HUES6 (cell line): Measurements from ENCODE around the gene DTX3.

Experiments used
- H3K27ac ChIP-seq: 2 replicates; pipeline ENCODE4 v1.7.0; 2013; ENCODE audit warnings: low read depth, mild to moderate bottlenecking, low read length, inconsistent platforms
- H3K27me3 ChIP-seq: 2 replicates; pipeline ENCODE4 v1.6.1; 2013; ENCODE audit warnings: low read length; ENCODE audit not compliant: control insufficient read depth, insufficient read depth
- H3K36me3 ChIP-seq: 2 replicates; pipeline ENCODE4 v1.6.1; 2013; ENCODE audit warnings: low read length; ENCODE audit not compliant: control insufficient read depth, insufficient read depth
- H3K4me1 ChIP-seq: 2 replicates; pipeline ENCODE4 v1.6.1; 2013; ENCODE audit warnings: low read length; ENCODE audit not compliant: control insufficient read depth, insufficient read depth
- H3K4me3 ChIP-seq: 2 replicates; pipeline ENCODE4 v1.5.1; 2013; ENCODE audit warnings: low read depth, low read length
- H3K9ac ChIP-seq: one replicate; pipeline ENCODE4 v1.6.1; 2013; ENCODE audit warnings: mild to moderate bottlenecking, low read length
- H3K9me3 ChIP-seq: 2 replicates; pipeline ENCODE4 v1.6.1; 2013; ENCODE audit warnings: low read depth, low read length; ENCODE audit not compliant: control insufficient read depth, insufficient read depth

DTX3 gene

GRCh38 chr12:57609101-57609780, 4.6 kb downstream of the DTX3 start:
- Histone ChIP-seq H3K9me3 (no peaks in the 10 kb centered on the region), H3K27ac (no peak overlapping the region), H3K9ac (no peak overlapping the region), H3K27me3 (peaks cover 26% of the 10 kb centered on the region), H3K4me1 (peaks cover 24% of the 10 kb centered on the region), H3K36me3 (peaks cover 9% of the 10 kb centered on the region; the same call in 1 of the 2 replicates), H3K4me3 (peak overlapping the region; percentile 79)

DNA sequence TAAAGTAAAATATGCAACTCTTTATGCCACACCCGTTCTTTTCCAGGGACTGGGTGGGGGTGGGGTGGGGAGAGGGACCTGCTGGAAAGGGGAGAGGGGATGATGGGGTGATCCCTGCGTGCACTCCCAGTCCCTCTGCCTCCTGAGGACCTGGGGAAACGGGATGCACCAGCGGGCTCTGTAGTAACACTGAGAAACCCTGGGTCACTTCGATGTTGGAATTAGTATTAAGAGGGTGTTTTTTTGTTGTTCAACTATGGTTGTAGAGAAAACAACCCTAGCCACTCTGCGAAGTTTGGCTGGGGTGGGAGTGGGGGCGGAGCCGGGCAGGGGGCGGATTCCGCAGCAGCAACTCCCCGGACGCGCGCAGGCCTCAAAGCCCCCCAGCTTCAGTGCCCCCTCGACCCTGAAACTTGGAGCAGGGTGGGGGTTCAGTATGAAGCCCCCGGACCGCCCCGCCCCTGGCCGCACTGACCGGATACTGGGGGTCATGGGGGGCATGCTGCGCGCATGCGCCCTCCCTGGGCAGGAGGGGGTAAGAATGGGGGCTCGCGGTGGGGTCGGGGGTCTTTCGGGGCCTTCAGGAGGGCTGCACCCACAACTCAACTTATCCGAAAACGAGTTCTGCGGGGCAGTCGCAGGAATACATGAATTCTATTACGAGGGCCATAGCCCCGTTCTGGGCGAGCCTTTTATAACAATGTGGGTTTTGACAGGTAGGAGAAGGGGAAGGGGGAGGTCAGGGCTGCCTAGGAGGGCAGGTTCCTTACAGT, 5.3 kb downstream of the DTX3 start:
- peaks cover 9% of the 10 kb centered on the region; the same call in 1 of the 2 replicates for H3K36me3 ChIP-seq
- no peak overlapping the region for H3K9ac ChIP-seq
- H3K4me1 ChIP-seq: peaks cover 27% of the 10 kb centered on the region
- H3K9me3 ChIP-seq: no peaks in the 10 kb centered on the region
- no peak overlapping the region for H3K27ac ChIP-seq
- H3K27me3 ChIP-seq: peaks cover 33% of the 10 kb centered on the region
- H3K4me3 ChIP-seq: peak overlapping the region; percentile 79

- no peak overlapping the region for H3K27ac ChIP-seq
- no peak overlapping the region for H3K9ac ChIP-seq
- peaks cover 40% of the 10 kb centered on the region for H3K27me3 ChIP-seq
- no peaks in the 10 kb centered on the region for H3K9me3 ChIP-seq
- peaks cover 13% of the 10 kb centered on the region for H3K36me3 ChIP-seq
- peaks cover 26% of the 10 kb centered on the region for H3K4me1 ChIP-seq
- peak overlapping the region; percentile 79 for H3K4me3 ChIP-seq
Observed at GRCh38 chr12:57610554-57611107, 6.0 kb downstream of the DTX3 start.

GRCh38 chr12:57611108-57611826, 6.6 kb downstream of the DTX3 start, which contains the start of gene ARHGEF25:
TSS of gene ARHGEF25 (plus strand) at chr12:57611435. CDS start at chr12:57611895, 460 bp downstream.
- Histone ChIP-seq H3K4me3 (peak within 1 kb of the TSS; percentile 79), H3K27ac (no peak within 1 kb of the TSS), H3K4me1 (peaks cover 24% of the 10 kb centered on the region), H3K9me3 (no peaks in the 10 kb centered on the region), H3K36me3 (peaks cover 15% of the 10 kb centered on the region), H3K9ac (no peak within 1 kb of the TSS), H3K27me3 (peaks cover 46% of the 10 kb centered on the region)

DNA sequence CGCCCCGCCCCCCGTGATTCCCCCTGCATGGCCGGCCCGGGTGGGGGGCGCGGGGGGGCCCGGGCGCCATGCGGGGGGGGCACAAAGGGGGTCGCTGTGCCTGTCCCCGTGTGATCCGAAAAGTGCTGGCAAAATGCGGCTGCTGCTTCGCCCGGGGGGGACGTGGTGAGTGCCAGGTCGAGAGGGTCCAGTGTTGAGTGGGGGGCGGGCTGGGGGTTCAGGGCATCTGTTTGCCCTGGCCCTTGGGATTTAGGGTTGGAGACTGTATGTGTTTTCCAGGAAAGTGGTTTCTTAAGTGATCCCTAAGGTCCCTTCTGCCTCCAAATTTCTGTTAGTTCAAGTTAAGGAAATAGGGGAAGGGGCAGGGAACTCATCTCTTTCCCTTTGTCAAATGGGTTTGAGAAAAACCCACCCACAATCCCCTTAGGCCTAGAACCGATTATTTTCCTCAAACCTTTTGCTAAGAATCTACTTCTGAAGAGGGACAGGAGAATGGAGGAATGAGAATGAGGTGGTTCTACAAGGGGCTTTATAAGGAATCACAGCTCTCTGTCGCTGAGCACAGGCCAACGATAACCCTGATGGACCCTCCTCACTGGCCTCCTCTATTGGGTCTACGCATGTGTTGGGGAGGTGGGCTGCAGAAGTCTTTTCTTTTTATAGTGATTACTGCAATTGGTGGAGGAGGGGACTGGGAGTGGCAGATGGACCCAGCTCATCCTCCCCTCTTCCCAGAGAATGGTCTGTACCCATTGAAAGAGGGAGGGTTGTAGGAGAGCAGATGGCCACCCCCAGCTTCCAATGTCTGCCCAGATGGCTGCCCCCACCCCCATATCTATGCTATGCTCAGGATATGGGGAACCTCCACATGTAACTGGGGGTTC, 7.4 kb downstream of the DTX3 start:
- peak overlapping the region; percentile 79 for H3K4me3 ChIP-seq

DNA sequence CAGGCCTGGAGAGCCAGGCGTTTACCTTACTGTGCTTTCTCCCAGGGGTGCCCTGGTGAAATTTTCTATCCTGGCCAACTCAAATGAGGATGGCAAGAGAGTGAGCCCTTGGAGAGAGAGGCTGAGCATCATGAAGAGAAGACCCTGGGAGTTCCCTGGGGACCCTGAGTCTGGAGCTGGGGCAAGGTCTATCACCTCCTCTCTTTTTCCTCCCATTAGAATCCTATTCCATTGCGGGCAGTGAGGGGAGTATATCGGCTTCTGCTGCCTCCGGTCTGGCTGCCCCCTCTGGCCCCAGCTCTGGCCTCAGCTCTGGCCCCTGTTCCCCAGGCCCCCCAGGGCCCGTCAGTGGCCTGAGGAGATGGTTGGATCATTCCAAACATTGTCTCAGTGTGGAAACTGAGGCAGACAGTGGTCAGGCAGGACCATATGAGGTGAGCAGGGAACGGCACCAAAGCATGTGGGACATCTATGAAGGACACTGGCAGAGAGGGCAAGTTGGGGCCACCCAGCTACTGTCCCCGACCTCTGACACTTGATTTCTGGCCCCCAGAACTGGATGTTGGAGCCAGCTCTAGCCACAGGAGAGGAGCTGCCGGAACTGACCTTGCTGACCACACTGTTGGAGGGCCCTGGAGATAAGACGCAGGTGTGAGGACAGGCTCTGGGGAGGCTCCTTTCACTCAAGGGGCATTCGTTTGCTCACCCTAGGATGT, 8.2 kb downstream of the DTX3 start:
- Histone ChIP-seq H3K27me3 (peaks cover 61% of the 10 kb centered on the region), H3K4me1 (peaks cover 24% of the 10 kb centered on the region), H3K4me3 (peak overlapping the region; percentile 79), H3K36me3 (peaks cover 10% of the 10 kb centered on the region), H3K9me3 (no peaks in the 10 kb centered on the region), H3K9ac (no peak overlapping the region), H3K27ac (no peak overlapping the region)

More for the DNA sequence above, 7.4 kb downstream of the DTX3 start:
- H3K27me3 ChIP-seq: peaks cover 53% of the 10 kb centered on the region
- no peak overlapping the region for H3K9ac ChIP-seq
- no peak overlapping the region for H3K27ac ChIP-seq
- H3K4me1 ChIP-seq: peaks cover 24% of the 10 kb centered on the region
- peaks cover 15% of the 10 kb centered on the region for H3K36me3 ChIP-seq
- no peaks in the 10 kb centered on the region for H3K9me3 ChIP-seq

GRCh38 chr12:57613427-57614109, 8.9 kb downstream of the DTX3 start:
- Histone ChIP-seq H3K36me3 (peaks cover 6% of the 10 kb centered on the region; the same call in 1 of the 2 replicates), H3K27me3 (peaks cover 68% of the 10 kb centered on the region), H3K9ac (no peak overlapping the region), H3K4me1 (peaks cover 24% of the 10 kb centered on the region), H3K4me3 (peak overlapping the region; percentile 22; the same call in 1 of the 2 replicates), H3K9me3 (no peaks in the 10 kb centered on the region), H3K27ac (no peak overlapping the region)

DNA sequence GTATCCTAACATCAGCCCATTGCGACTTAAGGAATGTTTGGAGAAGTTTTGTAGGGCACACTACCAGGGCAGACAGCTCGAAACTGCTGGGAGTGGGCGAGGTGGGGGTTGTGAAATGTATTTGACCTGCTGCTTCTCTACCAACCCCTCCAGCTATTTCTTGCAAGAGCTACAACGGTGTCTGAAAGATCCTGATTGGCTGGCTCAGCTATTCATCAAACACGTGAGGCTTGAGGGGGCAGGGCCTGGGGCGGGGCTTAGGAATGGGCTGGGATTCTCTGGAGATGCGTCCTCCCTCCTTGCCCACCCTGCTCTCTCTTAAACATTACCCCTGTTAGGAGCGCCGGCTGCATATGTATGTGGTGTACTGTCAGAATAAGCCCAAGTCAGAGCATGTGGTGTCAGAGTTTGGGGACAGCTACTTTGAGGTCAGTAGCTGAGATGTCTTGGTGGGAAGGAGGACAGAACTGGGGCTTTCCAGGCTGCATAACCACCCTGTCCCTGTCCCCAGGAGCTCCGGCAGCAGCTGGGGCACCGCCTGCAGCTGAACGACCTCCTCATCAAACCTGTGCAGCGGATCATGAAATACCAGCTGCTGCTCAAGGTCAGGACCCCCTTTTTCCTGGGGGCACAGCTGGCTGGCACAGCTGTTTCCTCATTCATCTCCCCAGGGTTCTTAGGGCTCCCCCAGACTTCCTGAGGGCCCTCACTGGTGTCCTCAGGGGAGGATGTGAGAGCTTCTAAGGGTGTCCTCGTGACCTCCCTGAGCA, 9.7 kb downstream of the DTX3 start:
- H3K9me3 ChIP-seq: no peaks in the 10 kb centered on the region
- H3K4me3 ChIP-seq: peak overlapping the region; percentile 22; the same call in 1 of the 2 replicates
- H3K27ac ChIP-seq: no peak overlapping the region
- H3K27me3 ChIP-seq: peaks cover 76% of the 10 kb centered on the region
- no peak overlapping the region for H3K9ac ChIP-seq
- H3K36me3 ChIP-seq: peaks cover 6% of the 10 kb centered on the region; the same call in 1 of the 2 replicates
- peaks cover 23% of the 10 kb centered on the region; the same call in 1 of the 2 replicates for H3K4me1 ChIP-seq
